ENCODE results near the gene LRP2BP. TPM values are rescaled to one million over a fixed set of nuclear protein-coding genes. Genes with fewer than 3 reads are reported as not detected.

Gene LRP2BP
- total and polyA plus RNA-seq, 3 experiments from 2014 or later: 0.35 to 0.59 (median 0.42) TPM

- Histone ChIP-seq H3K27me3 (ENCODE audit: insufficient read depth, low read length, poor library complexity, severe bottlenecking) (no peaks in the 10 kb centered on the region), H3K4me3 (ENCODE audit: low read length) (no peak overlapping the region), H3K27ac (ENCODE audit: low read depth, low read length) (no peak overlapping the region), H3K36me3 (ENCODE audit: insufficient read depth, low read length) (no peaks in the 10 kb centered on the region), H3K4me1 (ENCODE audit: insufficient read depth, low read length) (peaks cover 4% of the 10 kb centered on the region), H3K9me3 (ENCODE audit: low read length) (no peaks in the 10 kb centered on the region)
- no peak overlapping the region for H3K4me3 Mint-ChIP-seq
- no peak for DNase-seq
- CTCF ChIA-PET: no interaction called here
- H3K4me1 Mint-ChIP-seq: peaks cover 5 to 11% (median 11%) of the 10 kb centered on the region in 3 donors
- peaks cover 2 to 3% of the 10 kb centered on the region in 2 donors for H3K27me3 Mint-ChIP-seq
- H3K9me3 Mint-ChIP-seq: peaks cover 0 to 9% (median 5%) of the 10 kb centered on the region in 5 donors
- POLR2A ChIA-PET: interaction anchor here (1.0 kb wide), 1 partner anchor 13 kb away, joined by 3 read pairs; no protein-coding TSS in a partner anchor
- no peak overlapping the region for H3K27ac Mint-ChIP-seq
- peaks cover 0 to 14% (median 7%) of the 10 kb centered on the region in 3 donors for H3K36me3 Mint-ChIP-seq
Measured at GRCh38 chr4:185381288-185382196, 14.2 kb downstream of the LRP2BP start.

GRCh38 chr4:185380320-185380719, 15.4 kb downstream of the LRP2BP start:
- Mint-ChIP-seq H3K4me1 (peaks cover 5 to 11% (median 11%) of the 10 kb centered on the region in 3 donors), H3K27me3 (peaks cover 2 to 4% of the 10 kb centered on the region in 2 donors), H3K9me3 (peaks cover 0 to 9% (median 5%) of the 10 kb centered on the region in 5 donors), H3K36me3 (peaks cover 0 to 14% (median 8%) of the 10 kb centered on the region in 3 donors), H3K27ac (peak overlapping the region in 1 of 8 donors; percentile 64), H3K4me3 (no peak overlapping the region)
- Histone ChIP-seq H3K4me1 (ENCODE audit: insufficient read depth, low read length) (peaks cover 4% of the 10 kb centered on the region), H3K4me3 (ENCODE audit: low read length) (no peak overlapping the region), H3K27ac (ENCODE audit: low read depth, low read length) (no peak overlapping the region), H3K9me3 (ENCODE audit: low read length) (no peaks in the 10 kb centered on the region), H3K27me3 (ENCODE audit: insufficient read depth, low read length, poor library complexity, severe bottlenecking) (no peaks in the 10 kb centered on the region), H3K36me3 (ENCODE audit: insufficient read depth, low read length) (no peaks in the 10 kb centered on the region)
- ChIA-PET POLR2A (no interaction called here), CTCF (no interaction called here)
- DNase-seq: no peak

GRCh38 chr4:185379326-185380295, 16.1 kb downstream of the LRP2BP start:
- peaks cover 0 to 9% (median 5%) of the 10 kb centered on the region in 5 donors for H3K9me3 Mint-ChIP-seq
- ChIA-PET CTCF (no interaction called here), POLR2A (no interaction called here)
- peaks cover 0 to 4% (median 4%) of the 10 kb centered on the region in 3 donors for H3K4me1 Mint-ChIP-seq
- H3K4me1 ChIP-seq (ENCODE audit: insufficient read depth, low read length): no peaks in the 10 kb centered on the region
- peaks cover 0 to 2% of the 10 kb centered on the region in 2 donors for H3K27me3 Mint-ChIP-seq
- H3K27ac ChIP-seq (ENCODE audit: low read depth, low read length): no peak overlapping the region
- H3K36me3 ChIP-seq (ENCODE audit: insufficient read depth, low read length): no peaks in the 10 kb centered on the region
- no peak for DNase-seq
- H3K4me3 ChIP-seq (ENCODE audit: low read length): no peak overlapping the region
- H3K4me3 Mint-ChIP-seq: no peak overlapping the region
- peaks cover 0 to 14% (median 8%) of the 10 kb centered on the region in 3 donors for H3K36me3 Mint-ChIP-seq
- no peaks in the 10 kb centered on the region for H3K27me3 ChIP-seq (ENCODE audit: insufficient read depth, low read length, poor library complexity, severe bottlenecking)
- no peak overlapping the region for H3K27ac Mint-ChIP-seq
- no peaks in the 10 kb centered on the region for H3K9me3 ChIP-seq (ENCODE audit: low read length)

GRCh38 chr4:185378264-185378663, 17.5 kb downstream of the LRP2BP start:
- DNase-seq: no peak
- H3K4me1 Mint-ChIP-seq: no peaks in the 10 kb centered on the region
- Histone ChIP-seq H3K9me3 (ENCODE audit: low read length) (no peaks in the 10 kb centered on the region), H3K27me3 (ENCODE audit: insufficient read depth, low read length, poor library complexity, severe bottlenecking) (no peaks in the 10 kb centered on the region), H3K4me3 (ENCODE audit: low read length) (no peak overlapping the region), H3K36me3 (ENCODE audit: insufficient read depth, low read length) (no peaks in the 10 kb centered on the region), H3K4me1 (ENCODE audit: insufficient read depth, low read length) (no peaks in the 10 kb centered on the region), H3K27ac (ENCODE audit: low read depth, low read length) (no peak overlapping the region)
- ChIA-PET CTCF (no interaction called here), POLR2A (no interaction called here)
- peaks cover 0 to 14% (median 8%) of the 10 kb centered on the region in 3 donors for H3K36me3 Mint-ChIP-seq
- H3K27me3 Mint-ChIP-seq: peaks cover 0 to 2% of the 10 kb centered on the region in 2 donors
- no peak overlapping the region for H3K4me3 Mint-ChIP-seq
- H3K27ac Mint-ChIP-seq: no peak overlapping the region
- H3K9me3 Mint-ChIP-seq: peaks cover 0 to 9% (median 5%) of the 10 kb centered on the region in 5 donors

- Mint-ChIP-seq H3K36me3 (peaks cover 4 to 15% (median 12%) of the 10 kb centered on the region in 3 donors), H3K27ac (no peak overlapping the region), H3K4me3 (no peak overlapping the region), H3K4me1 (no peaks in the 10 kb centered on the region), H3K27me3 (peaks cover 0 to 2% of the 10 kb centered on the region in 2 donors), H3K9me3 (no peaks in the 10 kb centered on the region)
- DNase-seq: no peak
- ChIA-PET CTCF (no interaction called here), POLR2A (no interaction called here)
- H3K27me3 ChIP-seq (ENCODE audit: insufficient read depth, low read length, poor library complexity, severe bottlenecking): no peaks in the 10 kb centered on the region
- H3K9me3 ChIP-seq (ENCODE audit: low read length): no peaks in the 10 kb centered on the region
- no peak overlapping the region for H3K27ac ChIP-seq (ENCODE audit: low read depth, low read length)
- peaks cover 6% of the 10 kb centered on the region for H3K36me3 ChIP-seq (ENCODE audit: insufficient read depth, low read length)
- no peak overlapping the region for H3K4me3 ChIP-seq (ENCODE audit: low read length)
- H3K4me1 ChIP-seq (ENCODE audit: insufficient read depth, low read length): no peaks in the 10 kb centered on the region
Measured at GRCh38 chr4:185374573-185374972, 21.2 kb downstream of the LRP2BP start.

- Mint-ChIP-seq H3K27ac (no peak overlapping the region), H3K4me3 (no peak overlapping the region), H3K27me3 (peaks cover 0 to 2% of the 10 kb centered on the region in 2 donors), H3K9me3 (no peaks in the 10 kb centered on the region), H3K36me3 (peaks cover 4 to 16% (median 12%) of the 10 kb centered on the region in 3 donors), H3K4me1 (no peaks in the 10 kb centered on the region)
- DNase-seq: no peak
- ChIA-PET CTCF (no interaction called here), POLR2A (no interaction called here)
- Histone ChIP-seq H3K36me3 (ENCODE audit: insufficient read depth, low read length) (peaks cover 6% of the 10 kb centered on the region), H3K4me1 (ENCODE audit: insufficient read depth, low read length) (no peaks in the 10 kb centered on the region), H3K27me3 (ENCODE audit: insufficient read depth, low read length, poor library complexity, severe bottlenecking) (no peaks in the 10 kb centered on the region), H3K9me3 (ENCODE audit: low read length) (no peaks in the 10 kb centered on the region), H3K27ac (ENCODE audit: low read depth, low read length) (no peak overlapping the region), H3K4me3 (ENCODE audit: low read length) (no peak overlapping the region)
Measured at GRCh38 chr4:185374027-185374426, 21.7 kb downstream of the LRP2BP start.

GRCh38 chr4:185371702-185372101, 24.0 kb downstream of the LRP2BP start:
- Mint-ChIP-seq H3K4me3 (no peak overlapping the region), H3K27me3 (peaks cover 0 to 2% of the 10 kb centered on the region in 2 donors), H3K27ac (no peak overlapping the region), H3K4me1 (no peaks in the 10 kb centered on the region), H3K36me3 (peaks cover 7 to 22% (median 9%) of the 10 kb centered on the region in 3 donors), H3K9me3 (no peaks in the 10 kb centered on the region)
- Histone ChIP-seq H3K27me3 (ENCODE audit: insufficient read depth, low read length, poor library complexity, severe bottlenecking) (no peaks in the 10 kb centered on the region), H3K36me3 (ENCODE audit: insufficient read depth, low read length) (peaks cover 6% of the 10 kb centered on the region), H3K9me3 (ENCODE audit: low read length) (no peaks in the 10 kb centered on the region), H3K4me3 (ENCODE audit: low read length) (no peak overlapping the region), H3K27ac (ENCODE audit: low read depth, low read length) (no peak overlapping the region), H3K4me1 (ENCODE audit: insufficient read depth, low read length) (no peaks in the 10 kb centered on the region)
- CTCF ChIA-PET: no interaction called here
- POLR2A ChIA-PET: no interaction called here
- no peak for DNase-seq
